ENCODE results near the gene TENT4A.

GRCh38 chr5:6730807-6731206 is 17.6 kb downstream of the TENT4A start:
- TF ChIP-seq EZH2 (IDR thresholded peaks at IDR 0.05) (no peak), POLR2AphosphoS5 (IDR thresholded peaks at IDR 0.05; ENCODE audit: borderline replicate concordance, low read depth, low read length) (no peak)

Measured in SK-N-MC (cell line).